GOT3 (cell line): Measurements from ENCODE around the gene DNAH17.

Experiments
- DNase-seq: peaks from one replicate; lab custom pipeline; 2025; ENCODE audit warnings: mixed read lengths; lab: John Stamatoyannopoulos, UW

The DNAH17 gene

DNA sequence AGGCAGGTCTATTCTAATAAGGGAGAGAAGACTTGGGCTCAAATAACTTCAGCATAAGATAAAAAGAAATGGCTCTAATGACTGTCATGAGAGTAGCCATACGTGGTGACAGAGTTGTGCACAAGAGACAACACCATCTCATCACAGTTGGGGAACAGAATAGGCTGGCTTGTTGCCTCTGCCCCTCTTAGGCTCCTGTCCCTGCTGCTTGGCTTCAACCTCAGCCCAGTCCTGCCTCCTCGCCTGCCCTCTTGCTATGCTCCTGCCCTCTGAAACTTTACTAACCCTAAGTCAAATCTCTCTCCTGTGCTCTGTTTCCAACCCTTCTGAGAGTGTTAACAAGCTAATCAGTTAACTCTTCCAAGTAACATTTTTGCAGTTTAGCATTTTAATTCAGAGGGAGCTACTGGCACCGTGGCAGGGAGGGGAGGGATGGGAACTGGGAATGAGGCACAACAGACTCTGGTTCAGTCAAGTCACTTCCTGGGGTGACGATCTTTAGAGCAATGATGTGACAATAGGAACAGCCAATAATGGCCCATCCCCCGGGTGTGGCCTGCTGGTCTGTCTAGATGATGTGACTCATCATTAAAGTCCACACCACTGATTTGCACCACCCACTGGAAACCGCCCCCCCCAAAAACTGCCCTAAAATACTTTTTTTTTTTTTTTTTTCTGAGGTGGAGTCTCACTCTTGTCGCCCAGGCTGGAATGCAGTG is 35.5 kb downstream of the DNAH17 start:
- no peak for DNase-seq

DNA sequence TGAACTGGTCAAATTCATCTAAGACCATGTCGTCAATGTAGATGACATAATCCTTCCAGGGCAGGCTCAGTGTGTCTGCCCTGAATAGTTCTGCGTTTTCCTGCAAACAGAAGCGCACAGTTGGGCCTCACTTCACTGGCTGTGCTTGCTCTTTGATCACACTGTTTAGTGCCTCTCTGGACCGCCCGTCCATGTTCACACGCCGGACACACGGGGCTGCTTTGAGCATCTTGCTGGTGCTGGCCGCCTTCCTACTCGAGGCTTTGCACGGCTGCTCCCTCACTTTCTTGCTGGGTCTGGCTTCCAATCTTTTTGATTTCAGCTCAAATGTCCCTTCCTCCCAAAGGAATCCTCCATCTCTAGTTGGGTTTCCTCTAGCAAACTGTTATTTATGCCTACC is 37.4 kb downstream of the DNAH17 start:
- DNase-seq: no peak

DNA sequence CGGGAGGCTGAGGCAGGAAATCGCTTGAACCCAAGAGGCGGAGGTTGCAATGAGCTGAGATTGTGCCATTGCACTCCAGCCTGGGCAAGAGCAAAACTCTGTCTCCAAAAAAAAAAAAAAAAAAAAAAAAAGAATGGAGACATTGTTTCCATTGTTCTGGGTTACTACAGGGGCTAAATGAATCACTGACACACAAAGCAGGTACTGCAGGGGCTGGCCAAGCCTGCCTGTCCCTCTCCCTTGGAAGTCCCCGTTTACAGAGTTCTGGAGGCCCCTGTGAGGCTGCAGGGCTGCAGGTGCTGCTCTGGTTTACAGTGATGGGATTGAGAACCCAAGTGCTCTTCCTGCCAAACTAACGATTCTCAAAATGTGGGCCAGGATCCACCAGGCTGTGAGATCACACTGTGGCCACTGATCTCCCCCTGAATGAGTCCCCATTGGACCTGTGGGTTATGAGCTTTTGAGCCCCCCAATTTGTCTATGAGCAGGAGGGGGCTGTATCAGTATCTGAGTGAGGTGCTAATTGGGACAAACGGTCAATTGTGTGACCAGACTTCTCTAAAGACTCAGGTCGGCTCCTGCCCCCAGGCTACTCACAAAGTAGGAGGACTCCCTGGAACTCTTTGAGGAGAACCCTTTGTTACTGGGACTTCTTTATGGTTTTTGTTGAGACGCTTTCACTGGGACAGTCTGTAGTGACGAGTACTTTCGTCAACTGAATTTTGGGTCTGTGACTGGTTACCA is 39.0 kb downstream of the DNAH17 start:
- no peak for DNase-seq

DNA sequence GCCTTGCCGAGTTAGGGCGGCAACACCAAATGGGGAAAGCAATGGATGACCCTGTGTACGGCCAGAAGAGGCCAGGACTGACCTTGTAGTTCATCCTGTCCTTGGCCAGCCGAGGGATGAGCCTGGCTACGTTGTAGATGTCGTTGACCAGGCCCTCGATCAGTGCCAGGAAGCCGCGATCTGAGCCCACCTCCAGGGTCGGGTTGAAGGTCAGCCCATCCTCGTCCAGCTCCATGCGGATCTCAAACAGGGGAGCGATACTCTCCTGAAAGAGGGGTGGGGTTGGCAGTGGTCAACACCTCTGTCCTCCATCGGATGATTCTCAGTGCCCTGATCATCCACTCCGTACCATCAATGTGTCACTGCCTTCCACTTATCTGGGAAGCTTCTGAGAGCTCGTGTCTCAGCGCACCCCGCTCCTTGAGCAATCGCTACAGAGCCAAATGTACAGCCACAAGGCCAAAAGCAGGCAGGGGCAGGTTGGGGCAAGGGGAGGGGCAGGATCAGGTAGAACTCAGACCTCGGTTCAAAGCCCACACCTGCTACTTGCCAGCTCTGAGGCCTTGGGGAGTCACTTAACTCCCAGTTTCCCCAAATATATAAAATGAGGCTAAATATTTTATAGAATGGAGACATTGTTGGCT is 39.9 kb downstream of the DNAH17 start:
- DNase-seq: no peak

DNA sequence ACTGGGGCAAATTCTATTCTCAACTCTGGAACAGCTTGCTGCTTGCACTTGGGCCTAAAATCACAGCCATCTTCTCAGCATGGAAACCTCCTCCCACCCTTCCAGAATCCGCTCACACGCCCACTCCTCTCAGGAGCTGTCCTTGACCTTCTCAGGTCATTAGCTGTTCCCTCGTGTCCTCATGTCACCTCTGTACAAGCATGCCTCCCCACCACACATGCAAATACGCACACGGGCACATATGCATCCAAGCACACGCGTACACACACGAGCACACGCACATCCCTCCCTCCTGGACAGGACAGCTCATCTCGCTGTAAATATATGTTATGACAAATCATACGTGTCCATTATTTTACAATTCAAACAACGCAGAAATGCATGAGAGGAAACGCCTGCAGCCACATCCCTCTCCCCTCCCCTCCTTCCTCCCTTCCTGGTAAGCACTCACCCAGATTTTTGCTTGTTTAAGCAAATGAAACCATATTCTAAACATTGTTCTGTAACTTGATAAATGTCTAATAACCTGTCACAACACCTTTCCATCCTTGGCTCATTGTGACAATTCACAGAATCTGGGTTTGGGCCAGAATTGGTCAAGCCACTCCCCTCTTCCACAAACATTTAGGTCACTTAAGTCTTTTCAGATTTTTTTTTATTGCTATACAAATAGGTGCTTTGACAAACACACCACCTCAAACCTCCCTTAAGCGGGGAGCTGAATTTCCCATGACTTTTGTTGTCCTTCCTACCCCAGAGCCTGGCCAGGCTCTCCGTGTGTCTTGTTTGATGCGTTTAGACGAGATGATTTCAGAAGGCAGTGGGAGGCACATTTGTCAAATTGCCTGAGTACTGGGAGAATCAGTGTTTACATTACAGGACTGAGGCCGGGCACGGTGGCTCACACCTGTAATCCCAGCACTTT is 41.7 kb downstream of the DNAH17 start:
- DNase-seq: no peak

DNA sequence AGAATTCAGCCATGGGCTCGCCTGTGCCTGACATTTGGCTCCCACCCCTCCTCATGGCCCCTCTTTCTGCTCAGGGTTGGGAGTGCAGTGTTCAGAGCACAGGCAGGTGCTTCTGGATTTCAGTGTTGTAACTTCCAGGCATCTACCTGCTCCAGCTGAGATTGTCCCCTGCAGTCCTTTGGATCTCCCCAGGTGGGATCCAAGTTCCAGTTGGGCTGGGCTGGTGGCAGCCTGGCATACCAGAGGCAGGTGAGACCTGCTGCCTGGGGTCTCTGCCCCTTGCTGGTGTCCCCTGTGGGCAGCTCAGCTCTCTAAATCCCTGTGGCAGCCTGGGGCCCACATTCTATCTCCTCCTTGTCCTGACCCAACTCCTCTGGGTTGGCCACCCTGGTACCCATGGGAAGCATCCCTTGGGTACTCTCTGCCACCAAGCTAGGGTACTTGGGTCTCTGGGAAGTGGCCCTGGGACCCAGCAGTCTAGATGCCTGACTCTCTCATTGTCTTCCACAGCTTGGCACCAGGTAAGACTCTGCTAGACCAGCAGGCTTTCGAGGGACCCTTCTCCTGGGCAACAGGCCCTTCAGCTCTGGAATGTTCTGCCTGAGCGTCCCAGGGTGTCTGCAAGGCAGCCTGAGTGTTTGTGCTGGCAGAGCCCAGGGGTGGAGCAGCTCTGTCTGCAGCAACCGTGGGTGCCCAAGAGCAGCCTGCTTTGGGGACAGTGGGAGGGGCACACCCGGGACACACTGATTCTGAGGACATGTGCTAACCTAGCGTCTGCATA is 42.5 kb downstream of the DNAH17 start:
- DNase-seq: no peak

- DNase-seq: no peak
These were observed 44.1 kb downstream of the DNAH17 start for GRCh38 chr17:78532922-78533640.

- no peak for DNase-seq
These were observed 44.9 kb downstream of the DNAH17 start for GRCh38 chr17:78532311-78532710.

DNA sequence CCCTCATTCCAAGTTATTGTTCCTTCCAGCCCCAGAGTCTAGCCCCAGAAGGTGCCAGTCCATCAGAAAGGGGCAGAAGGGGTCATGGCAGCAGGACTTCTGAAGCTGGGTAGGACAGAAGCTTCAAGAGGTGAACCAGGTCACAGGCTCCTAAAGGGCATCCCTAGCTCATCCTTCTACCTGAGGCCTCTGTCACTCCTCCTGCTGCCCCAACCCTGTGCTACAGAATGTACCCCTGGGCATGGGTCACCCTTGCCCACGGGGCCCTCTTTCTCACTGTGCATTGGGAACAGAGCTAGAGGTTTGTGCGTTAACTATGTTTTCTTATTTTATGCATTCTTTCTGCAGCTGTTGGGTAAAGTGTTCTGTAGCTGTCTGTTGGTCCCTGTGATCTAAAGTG is 46.5 kb downstream of the DNAH17 start:
- no peak for DNase-seq

GRCh38 chr17:78529871-78530670 is 47.1 kb downstream of the DNAH17 start:
- no peak for DNase-seq

DNA sequence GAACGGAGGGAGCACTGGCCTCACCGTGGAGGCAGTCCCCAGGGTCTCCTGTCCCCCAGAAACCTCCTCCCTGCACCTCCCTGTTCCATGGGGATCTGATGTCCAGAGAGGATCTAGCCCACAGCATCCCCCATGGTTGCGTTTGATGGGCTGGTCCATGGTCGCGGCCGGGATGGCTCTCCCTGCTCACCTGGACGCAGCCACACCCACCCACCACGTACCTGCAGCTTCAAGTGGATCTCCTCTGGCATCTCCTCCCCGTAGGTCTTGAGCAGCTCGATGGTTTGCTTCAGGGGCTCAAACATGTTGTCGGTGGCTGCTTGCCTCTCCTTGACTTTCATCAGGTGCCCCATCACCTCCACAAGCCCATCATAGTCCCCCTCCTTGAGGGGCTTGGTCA is 47.9 kb downstream of the DNAH17 start:
- no peak for DNase-seq

DNA sequence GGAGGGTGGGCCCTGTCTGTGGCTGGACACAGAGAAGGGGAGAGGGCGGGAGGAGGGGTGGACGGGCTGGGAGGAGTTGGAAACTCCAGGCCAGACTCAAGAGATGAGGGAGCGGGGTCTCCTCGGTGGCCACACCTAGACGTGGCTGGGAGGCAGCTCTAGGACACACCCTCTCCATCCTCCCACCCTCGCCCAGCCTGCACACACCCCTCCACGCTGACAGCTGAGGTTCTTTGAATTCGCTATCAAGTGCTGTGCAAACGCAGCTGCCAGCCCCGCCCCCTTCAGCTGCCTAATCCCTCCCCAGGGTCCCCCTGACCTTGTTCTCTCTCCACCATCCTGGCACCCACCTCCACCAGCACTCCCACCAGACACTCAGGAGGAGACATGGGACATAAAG is 48.7 kb downstream of the DNAH17 start:
- no peak for DNase-seq

DNA sequence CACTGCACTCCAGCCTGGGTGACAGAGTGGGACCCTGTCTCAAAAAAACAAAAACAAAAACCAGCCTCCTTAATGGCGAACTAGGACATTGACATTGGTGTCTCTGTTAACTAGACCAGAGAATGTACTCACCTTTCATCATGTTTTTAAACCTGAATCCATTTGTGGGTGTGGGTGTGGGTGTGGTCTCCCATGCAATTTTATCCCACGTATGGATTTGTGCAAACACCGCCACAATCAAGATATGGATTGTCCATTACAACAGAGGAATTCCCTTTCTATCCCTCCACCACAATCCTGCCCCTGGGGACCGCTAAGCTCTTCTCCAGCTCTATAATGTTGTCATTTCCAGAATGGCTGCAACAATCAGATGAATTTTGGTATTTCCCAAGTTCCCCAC is 49.9 kb downstream of the DNAH17 start:
- no peak for DNase-seq

DNA sequence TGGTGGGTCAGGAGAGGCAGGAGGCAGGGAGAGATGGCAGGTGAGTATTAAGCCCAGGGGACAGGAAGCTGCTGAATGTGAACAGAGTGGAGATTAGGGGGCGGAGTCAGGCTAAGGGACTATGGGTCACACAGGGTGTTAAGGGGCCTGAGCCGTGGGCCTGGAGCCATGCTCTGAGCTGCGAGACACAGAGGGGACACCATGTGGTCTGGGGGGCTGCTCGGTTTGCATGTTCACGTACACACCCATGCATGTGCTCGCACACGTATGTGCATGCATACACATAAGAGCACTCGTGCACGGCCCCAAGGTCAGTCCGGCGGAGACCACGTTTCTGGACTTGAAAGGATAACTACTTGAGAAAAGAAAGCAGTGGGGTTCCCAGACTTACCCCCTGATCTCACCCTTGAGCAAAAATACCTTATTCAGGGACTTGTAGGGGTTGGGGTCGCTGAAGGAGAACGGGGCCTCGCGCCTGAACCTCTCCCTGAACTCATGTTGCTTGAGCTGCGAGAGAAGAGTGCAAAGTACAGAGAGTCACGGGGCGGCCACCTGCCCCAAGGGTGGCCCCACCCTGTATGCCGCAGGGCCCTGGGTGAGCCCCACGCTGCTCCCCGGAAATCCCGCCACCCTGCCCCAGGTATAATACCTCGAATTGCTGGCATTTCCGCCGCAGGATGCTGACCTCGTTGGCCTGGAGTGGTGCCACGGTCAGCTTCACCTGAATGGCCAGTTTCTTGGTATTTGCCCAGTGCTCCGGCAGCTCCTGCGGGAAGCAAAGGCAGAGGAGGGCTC is 50.8 kb downstream of the DNAH17 start:
- DNase-seq: no peak

DNA sequence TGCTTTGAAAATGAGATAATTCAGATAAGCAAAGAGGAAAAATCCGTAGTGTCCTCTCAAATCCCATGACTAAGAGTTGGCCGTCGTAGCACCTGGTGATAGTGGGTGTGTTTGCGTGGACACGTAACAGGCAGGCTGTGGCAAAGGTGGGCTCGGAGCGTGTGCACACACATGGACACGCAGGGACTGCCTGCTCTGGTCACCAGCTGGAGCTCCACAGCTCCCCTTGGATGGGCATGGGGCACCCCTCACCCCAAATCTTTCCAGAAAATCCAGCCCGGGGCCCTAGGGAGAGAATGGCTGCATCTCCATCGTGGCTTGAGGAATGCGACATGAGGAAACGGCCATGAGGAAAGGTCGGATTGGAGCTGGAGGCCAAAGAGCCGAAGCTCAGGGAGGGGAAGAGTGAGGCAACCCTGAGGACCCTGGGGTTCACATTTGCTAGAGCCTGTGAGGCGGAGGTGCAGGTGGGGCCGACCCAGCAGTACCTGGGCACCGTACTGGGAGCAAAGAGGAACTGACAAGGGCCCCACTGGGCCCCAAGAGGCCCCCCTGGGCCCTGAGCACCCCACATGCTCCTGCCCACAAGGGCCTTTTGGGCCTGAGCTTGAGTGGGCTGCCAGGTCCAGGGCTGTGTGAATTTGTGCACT is 51.6 kb downstream of the DNAH17 start:
- no peak for DNase-seq

- DNase-seq: no peak
These were observed 52.2 kb downstream of the DNAH17 start for GRCh38 chr17:78524870-78525510.

DNA sequence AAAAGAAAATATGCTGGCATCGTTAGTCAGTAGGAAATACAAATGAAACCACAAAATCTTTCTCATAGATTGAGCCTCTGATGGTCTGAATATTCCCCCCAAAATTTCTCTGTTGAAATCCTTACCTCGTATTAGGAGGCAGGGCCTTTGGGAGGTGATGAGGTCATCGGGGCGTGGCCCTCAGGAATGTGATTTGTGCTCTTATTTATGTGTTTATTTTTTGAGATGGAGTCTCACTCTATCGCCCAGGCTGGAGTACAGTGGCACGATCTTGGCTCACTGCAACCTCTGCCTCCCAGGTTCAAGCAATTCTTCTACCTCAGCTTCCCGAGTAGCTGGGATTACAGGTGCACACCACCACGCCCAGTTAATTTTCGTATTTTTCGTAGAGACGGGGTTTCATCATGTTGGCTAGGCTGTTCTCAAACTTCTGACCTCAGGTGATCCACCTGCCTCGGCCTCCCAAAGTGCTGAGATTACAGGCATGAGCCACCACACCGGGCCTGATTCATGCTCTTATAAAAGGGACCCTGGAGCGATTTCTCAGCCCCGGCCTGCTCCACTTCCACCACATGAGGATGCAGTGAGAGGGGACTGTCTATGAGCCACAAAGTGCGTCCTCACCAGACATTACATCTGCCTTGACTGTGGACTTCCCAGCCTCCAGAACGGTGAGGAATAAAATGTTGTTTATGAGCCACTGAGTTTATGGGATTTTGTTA is 53.1 kb downstream of the DNAH17 start:
- no peak for DNase-seq
